Lower lobe of right lung (tissue), 2 donors: ENCODE measurements around the gene PPP1R13L. TPM values are rescaled to one million over a fixed set of nuclear protein-coding genes. Genes with fewer than 3 reads are reported as not detected.
A peak's percentile ranks its signal among the peaks of the same experiment; 100 is the strongest.

Experiments
- ATAC-seq, 2 donors: fragments of 200-7000 bp; cut with Tn5 transposase; one replicate each; pipeline ENCODE4 v1.9.1; 2020 to 2022; ENCODE audit warnings: mild to moderate bottlenecking in 2 of 2, moderate library complexity in 2 of 2
- DNase-seq: peaks from one replicate; pipeline ENCODE4 v3.0.0-alpha.2; 2020
- H3K27ac ChIP-seq: fragments of 200-600 bp; one replicate; pipeline ENCODE4 v1.8.0; 2022
- H3K27me3 ChIP-seq: fragments of 200-600 bp; one replicate; pipeline ENCODE4 v1.8.0; 2022; ENCODE audit warnings: low read depth
- H3K36me3 ChIP-seq: fragments of 200-600 bp; one replicate; pipeline ENCODE4 v1.8.0; 2022; ENCODE audit warnings: mild to moderate bottlenecking
- H3K4me1 ChIP-seq: fragments of 200-600 bp; one replicate; pipeline ENCODE4 v1.8.0; 2022
- H3K4me3 ChIP-seq: fragments of 200-600 bp; one replicate; pipeline ENCODE4 v1.8.0; 2022; ENCODE audit warnings: mild to moderate bottlenecking
- H3K9me3 ChIP-seq: fragments of 200-600 bp; one replicate; pipeline ENCODE4 v1.8.0; 2022
- CTCF ChIP-seq: fragments of 200-600 bp; IDR thresholded peaks from one replicate; pipeline ENCODE4 v1.8.0; 2022; ENCODE audit warnings: antibody characterized with exemption, mild to moderate bottlenecking
- intact Hi-C: fragments of 100-400 bp; cut with DNase I; formaldehyde crosslinking; loops from one replicate; pipeline ENCODE4 v1.11.0; 2022
- total RNA-seq: library from RNA; stranded (reverse); fragmentation: NEBNext Ultra II Directional; extraction: Animal tissue kit (Norgen Biotek cat#: 25700); gene quantifications from one replicate; pipeline ENCODE4 v1.2.1, GENCODE V29; 2021
- donor health status: DM: no; HTN: yes; CAD: no; lungs with severe emphysema.

Gene PPP1R13L
- total RNA-seq, 1 donor from 2014 or later, result 43.8 TPM

- Histone ChIP-seq H3K27ac (peak within 1 kb of the TSS; percentile 85), H3K36me3 (no peaks in the 10 kb centered on the region), H3K4me3 (peak within 1 kb of the TSS; percentile 90), H3K4me1 (peaks cover 16% of the 10 kb centered on the region), H3K9me3 (no peaks in the 10 kb centered on the region), H3K27me3 (no peaks in the 10 kb centered on the region)
- no peak for TF ChIP-seq CTCF
- intact Hi-C loops, result no loop called here
- peak; percentile 97 for DNase-seq
- ATAC-seq, result peak; percentile 99
Observed at GRCh38 chr19:45370410-45371204, 34.3 kb downstream of the PPP1R13L start, which contains the start of gene ERCC2. Gene ERCC2 (minus strand): TSS chr19:45370573. CDS start chr19:45370540, 33 bp downstream.

GRCh38 chr19:45368737-45369340, 36.0 kb downstream of the PPP1R13L start:
- Histone ChIP-seq H3K36me3 (no peaks in the 10 kb centered on the region), H3K9me3 (no peaks in the 10 kb centered on the region), H3K4me1 (peaks cover 16% of the 10 kb centered on the region), H3K4me3 (no peak overlapping the region), H3K27ac (no peak overlapping the region), H3K27me3 (no peaks in the 10 kb centered on the region)
- no peak for TF ChIP-seq CTCF
- no peak for ATAC-seq
- intact Hi-C loops, result no loop called here
- no peak for DNase-seq

GRCh38 chr19:45368127-45368526, 36.7 kb downstream of the PPP1R13L start:
- no peak for TF ChIP-seq CTCF
- H3K27ac ChIP-seq, result no peak overlapping the region
- intact Hi-C loops, result no loop called here
- DNase-seq, result no peak
- H3K27me3 ChIP-seq, result no peaks in the 10 kb centered on the region
- H3K9me3 ChIP-seq, result no peaks in the 10 kb centered on the region
- no peak overlapping the region for H3K4me3 ChIP-seq
- no peak for ATAC-seq
- H3K4me1 ChIP-seq, result peaks cover 16% of the 10 kb centered on the region
- no peaks in the 10 kb centered on the region for H3K36me3 ChIP-seq

- no peak overlapping the region for H3K27ac ChIP-seq
- ATAC-seq, result no peak
- H3K9me3 ChIP-seq, result no peaks in the 10 kb centered on the region
- H3K4me3 ChIP-seq, result no peak overlapping the region
- intact Hi-C loops, result no loop called here
- no peak for DNase-seq
- no peaks in the 10 kb centered on the region for H3K36me3 ChIP-seq
- TF ChIP-seq CTCF, result no peak
- H3K4me1 ChIP-seq, result peaks cover 7% of the 10 kb centered on the region
- no peaks in the 10 kb centered on the region for H3K27me3 ChIP-seq
Observed at GRCh38 chr19:45364696-45365095, 40.2 kb downstream of the PPP1R13L start.

GRCh38 chr19:45363861-45364459, 40.9 kb downstream of the PPP1R13L start:
- ATAC-seq (peak in 1 of 2 donors; percentile 17), DNase-seq (no peak)
- H3K27me3 ChIP-seq, result no peaks in the 10 kb centered on the region
- intact Hi-C loops, result no loop called here
- H3K9me3 ChIP-seq, result no peaks in the 10 kb centered on the region
- H3K36me3 ChIP-seq, result peaks cover 6% of the 10 kb centered on the region
- H3K4me3 ChIP-seq, result no peak overlapping the region
- no peak overlapping the region for H3K27ac ChIP-seq
- H3K4me1 ChIP-seq, result no peaks in the 10 kb centered on the region
- no peak for TF ChIP-seq CTCF
